Mesodermal cell (in vitro differentiated cells): ENCODE measurements around the gene PRAMEF18.
"Not testable (repeated sequence)": the region's sequence is repeated elsewhere in the genome, so short reads cannot be mapped to it uniquely, and the experiment has no call there.

ENCODE experiments used
- H3K27ac ChIP-seq: 2 replicates; pipeline ENCODE4 v1.7.0; 2013; ENCODE audit warnings: mild to moderate bottlenecking, low read depth, low read length, moderate library complexity; ENCODE audit not compliant: severe bottlenecking
- H3K36me3 ChIP-seq: 2 replicates; pipeline ENCODE4 v1.7.1; 2013; ENCODE audit warnings: mild to moderate bottlenecking, low read length, moderate library complexity; ENCODE audit not compliant: control insufficient read depth, insufficient read depth
- H3K4me1 ChIP-seq: one replicate; pipeline ENCODE4 v1.7.1; 2013; ENCODE audit warnings: mild to moderate bottlenecking, low read length; ENCODE audit not compliant: insufficient read depth, control insufficient read depth, poor library complexity, severe bottlenecking
- H3K4me3 ChIP-seq: 2 replicates; pipeline ENCODE4 v1.7.0; 2013; ENCODE audit warnings: low read length, control low read depth, mild to moderate bottlenecking; ENCODE audit not compliant: insufficient read depth, poor library complexity, severe bottlenecking; ENCODE audit errors: extremely low read depth
- H3K9me3 ChIP-seq: 2 replicates; pipeline ENCODE4 v1.7.1; 2013; ENCODE audit warnings: mild to moderate bottlenecking, low read length, moderate library complexity; ENCODE audit not compliant: control insufficient read depth
- WGBS, 2 experiments: methylation state at CpG; one replicate each; pipeline ENCODE4 v1.1.5; 2013; ENCODE audit warnings: missing lambda C conversion rate in 2 of 2; ENCODE audit not compliant: insufficient coverage in 2 of 2; 5-methylcytosine and 5-hydroxymethylcytosine counted together

PRAMEF18 gene

DNA sequence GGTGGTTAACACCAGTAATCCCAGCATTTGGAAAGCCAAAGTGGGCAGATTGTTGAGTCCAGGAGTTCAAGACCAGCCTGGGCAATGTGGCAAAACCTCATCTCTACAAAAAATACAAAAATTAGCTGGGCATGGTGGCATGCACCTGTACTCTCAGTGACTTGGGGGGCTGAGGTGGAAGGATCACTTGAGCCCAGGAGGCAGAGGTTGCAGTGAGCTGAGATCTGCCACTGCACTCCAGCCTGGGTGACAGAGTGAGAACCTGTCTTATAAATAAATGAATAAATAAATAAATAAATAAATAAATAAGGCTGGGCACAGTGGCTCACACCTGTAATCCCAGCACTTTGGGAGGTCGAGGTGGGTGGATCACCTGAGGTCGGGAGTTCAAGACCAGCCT lies 6.1 kb upstream of the PRAMEF18 start:
- not testable (repeated sequence) for H3K27ac ChIP-seq, H3K36me3 ChIP-seq, H3K4me3 ChIP-seq, H3K4me1 ChIP-seq
- peaks cover 58% of the 10 kb centered on the region for H3K9me3 ChIP-seq
- WGBS, 2 experiments, result no CpG with 5 or more reads among the region's 2 CpGs

DNA sequence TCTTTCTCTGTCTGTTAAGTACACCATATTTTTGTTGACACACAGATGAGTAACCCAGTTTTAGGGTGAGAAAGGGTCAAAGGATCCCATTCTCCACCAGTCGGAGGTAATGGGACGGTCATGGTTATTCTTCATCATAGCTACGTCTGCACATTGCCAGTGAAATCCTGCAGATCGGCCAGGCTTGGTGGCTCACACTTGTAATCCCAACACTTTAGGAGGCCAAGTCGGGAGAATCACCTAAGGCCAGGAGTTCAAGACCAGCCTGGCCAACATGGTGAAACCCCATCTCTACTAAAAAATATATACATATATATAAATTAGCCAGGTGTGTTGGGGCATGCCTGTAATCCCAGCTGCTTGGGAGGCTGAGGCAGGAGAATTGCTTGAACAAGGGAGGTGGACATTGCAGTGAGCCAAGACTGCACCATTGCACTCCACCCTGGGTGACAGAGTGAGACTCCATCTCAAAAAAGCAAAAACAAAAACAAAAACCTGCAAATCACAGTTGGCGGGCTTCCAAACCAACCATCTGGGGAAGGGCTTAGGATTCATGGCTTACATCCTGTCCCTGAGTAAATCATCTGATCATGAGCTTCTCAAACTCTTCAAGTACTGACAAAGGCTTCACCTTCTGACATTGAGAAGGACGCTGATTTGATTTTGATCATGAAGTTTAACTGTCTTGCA lies 5.3 kb upstream of the PRAMEF18 start:
- WGBS, 2 experiments, result 69 to 82% methylated on average over 6 of the region's 7 CpGs
- H3K36me3 ChIP-seq, H3K27ac ChIP-seq, H3K4me3 ChIP-seq, H3K4me1 ChIP-seq: not testable (repeated sequence)
- H3K9me3 ChIP-seq, result peaks cover 64% of the 10 kb centered on the region

DNA sequence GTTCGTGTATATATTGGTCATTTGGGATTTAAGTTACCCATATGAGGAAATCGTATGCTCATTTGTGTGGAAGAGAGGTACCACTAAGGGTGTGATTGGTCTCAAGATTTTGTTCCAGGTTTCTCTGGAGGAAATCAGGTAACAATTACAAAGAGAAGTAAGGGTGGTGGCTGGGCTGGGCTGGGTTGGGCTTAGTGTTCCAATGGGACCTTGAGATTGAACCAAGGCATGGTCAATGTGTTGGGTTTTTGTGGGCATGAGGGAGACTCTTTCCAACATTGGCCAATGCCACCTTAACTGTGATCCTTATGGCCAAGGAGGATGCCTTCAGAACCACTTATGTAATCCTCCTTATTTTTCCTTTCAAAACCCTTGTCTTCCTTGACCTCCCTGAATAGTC lies 4.6 kb upstream of the PRAMEF18 start:
- 67 to 75% methylated on average over 2 of the region's 2 CpGs for WGBS, 2 experiments
- peaks cover 70% of the 10 kb centered on the region for H3K9me3 ChIP-seq
- H3K36me3 ChIP-seq, H3K4me3 ChIP-seq, H3K4me1 ChIP-seq, H3K27ac ChIP-seq: not testable (repeated sequence)

DNA sequence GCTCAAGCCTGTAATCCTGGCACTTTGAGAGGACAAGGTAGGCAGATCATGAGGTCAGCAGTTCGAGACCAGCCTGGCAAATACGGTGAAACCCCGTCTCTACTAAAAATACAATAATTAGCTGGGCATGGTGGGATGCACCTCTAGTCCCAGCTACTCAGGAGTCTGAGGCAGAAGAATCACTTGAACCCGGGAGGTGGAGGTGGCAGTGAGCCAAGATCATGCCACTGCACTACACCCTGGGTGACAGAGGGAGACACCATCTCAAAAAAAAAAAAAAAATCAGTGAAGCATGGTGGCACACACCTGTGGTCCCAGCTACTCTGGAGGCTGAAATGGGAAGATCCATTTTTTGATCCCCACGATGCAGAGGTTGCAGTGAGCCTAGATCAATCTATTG lies 4.1 kb upstream of the PRAMEF18 start:
- not testable (repeated sequence) for H3K4me1 ChIP-seq, H3K27ac ChIP-seq, H3K36me3 ChIP-seq, H3K4me3 ChIP-seq
- WGBS, 2 experiments, result 73 to 85% methylated on average over 4 to 5 of the region's 5 CpGs
- H3K9me3 ChIP-seq, result peaks cover 67% of the 10 kb centered on the region

DNA sequence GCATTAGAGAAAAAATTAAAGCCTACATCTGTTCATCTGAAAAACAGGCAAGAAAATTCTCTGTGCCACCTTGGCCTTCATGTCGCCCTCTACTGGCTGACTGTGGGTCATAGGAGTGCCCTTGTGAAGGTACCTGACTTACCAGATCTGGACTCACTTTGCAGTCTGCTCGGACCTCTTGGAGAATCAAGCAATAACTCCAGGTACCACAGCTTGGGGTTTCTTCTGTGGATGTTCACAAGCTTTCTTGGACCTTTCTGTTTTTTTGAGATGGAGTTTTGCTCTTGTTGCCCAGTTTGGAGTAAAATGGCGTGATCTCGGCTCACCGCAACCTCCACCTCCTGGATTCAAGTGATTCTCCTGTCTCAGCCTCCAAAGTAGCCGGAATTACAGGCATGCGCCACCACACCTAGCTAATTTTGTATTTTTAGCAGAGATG lies 2.4 kb upstream of the PRAMEF18 start:
- Histone ChIP-seq H3K9me3 (peaks cover 59% of the 10 kb centered on the region), H3K4me1 (no peaks in the 10 kb centered on the region), H3K27ac (no peak overlapping the region), H3K4me3 (no peak overlapping the region), H3K36me3 (no peaks in the 10 kb centered on the region)
- 63 to 68% methylated on average over 7 of the region's 7 CpGs for WGBS, 2 experiments

DNA sequence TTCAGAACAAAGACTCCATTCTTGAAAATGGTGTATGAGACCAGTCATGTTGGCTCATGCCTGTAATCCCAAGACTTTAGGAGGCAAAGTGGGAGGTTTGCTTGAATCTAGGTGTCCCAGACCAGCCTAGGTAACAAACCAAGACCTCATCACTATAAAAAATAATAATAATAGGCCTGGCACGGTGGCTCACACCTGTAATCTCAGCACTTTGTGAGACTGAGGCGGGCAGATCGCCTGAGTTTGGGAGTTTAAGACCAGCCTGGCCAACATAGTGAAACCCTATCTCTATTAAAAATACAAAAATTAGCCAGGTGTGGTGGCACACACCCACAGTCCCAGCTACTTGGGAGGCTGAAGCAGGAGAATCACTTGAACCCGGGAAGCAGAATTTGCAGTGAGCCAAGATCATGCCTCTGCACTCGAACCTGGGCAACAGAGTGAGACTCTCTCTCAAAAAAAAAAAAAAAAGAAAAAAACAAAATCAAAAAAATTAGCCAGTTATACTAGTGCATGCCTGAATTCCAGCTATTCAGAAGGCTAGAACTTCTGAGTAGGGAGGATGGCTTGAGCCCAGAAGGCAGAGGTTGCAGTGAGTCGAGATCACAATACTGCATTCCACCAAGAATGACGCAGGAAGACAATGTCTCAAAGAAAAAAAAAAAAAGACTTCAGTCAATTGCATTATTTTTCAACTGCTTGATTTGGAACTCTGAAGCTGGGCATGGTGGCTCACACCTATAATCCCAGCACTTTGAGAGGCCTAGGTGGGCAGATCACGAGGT lies 1.5 kb upstream of the PRAMEF18 start:
- not testable (repeated sequence) for H3K4me3 ChIP-seq, H3K36me3 ChIP-seq, H3K27ac ChIP-seq, H3K4me1 ChIP-seq
- 53 to 61% methylated on average over 7 to 8 of the region's 8 CpGs for WGBS, 2 experiments
- H3K9me3 ChIP-seq, result peaks cover 52% of the 10 kb centered on the region

DNA sequence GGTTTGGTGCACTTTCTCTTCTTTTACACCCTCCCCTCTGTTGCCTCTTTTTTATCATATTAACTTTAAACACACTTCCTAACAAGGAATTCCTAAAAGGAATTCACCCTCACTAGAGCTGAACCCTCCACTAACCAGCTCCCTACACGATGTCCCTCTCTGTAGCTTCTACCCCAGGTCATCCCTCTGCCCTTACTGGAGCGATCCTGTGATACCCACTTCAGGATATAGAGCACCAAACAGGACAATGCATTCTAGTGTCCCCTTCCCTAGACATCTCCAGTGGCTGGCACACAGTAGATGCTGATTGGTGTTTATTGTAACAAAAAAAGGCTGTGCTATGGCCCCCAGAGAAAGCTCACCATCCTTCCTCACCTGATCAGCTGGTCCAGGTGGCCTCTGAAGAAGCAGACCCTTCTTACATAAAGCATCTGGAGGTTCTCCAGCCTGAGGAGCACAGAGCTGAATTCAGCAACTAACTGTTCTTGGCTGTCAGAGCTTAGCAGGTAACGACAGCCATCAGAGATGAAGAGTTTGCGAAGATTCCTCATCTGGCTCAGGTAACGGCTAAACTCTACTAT lies 1.4 kb downstream of the PRAMEF18 start:
- 62 to 72% methylated on average over 4 to 5 of the region's 5 CpGs for WGBS, 2 experiments
- no peaks in the 10 kb centered on the region for H3K4me1 ChIP-seq
- no peak overlapping the region for H3K27ac ChIP-seq
- H3K9me3 ChIP-seq, result peaks cover 40% of the 10 kb centered on the region
- no peak overlapping the region for H3K4me3 ChIP-seq
- no peaks in the 10 kb centered on the region for H3K36me3 ChIP-seq

DNA sequence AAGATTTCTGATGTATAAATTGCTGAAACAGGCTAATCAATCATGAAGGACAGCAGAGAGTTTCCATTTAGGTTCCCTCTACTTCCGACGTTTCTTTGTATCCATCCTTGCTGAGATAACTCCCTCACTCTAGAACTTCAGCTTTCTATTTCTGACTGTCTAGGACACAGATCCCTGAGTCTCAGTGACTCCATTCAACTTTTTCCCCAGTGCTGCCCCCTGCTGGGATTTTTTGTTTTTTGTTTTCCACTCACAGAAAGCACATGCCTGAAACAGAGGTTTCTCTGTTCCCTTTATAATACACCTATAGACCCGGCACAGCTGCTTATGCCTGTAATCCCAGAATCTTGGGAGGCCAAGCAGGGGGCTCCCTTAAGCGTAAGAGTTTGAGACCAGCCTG lies 3.2 kb downstream of the PRAMEF18 start:
- H3K9me3 ChIP-seq, result peaks cover 25% of the 10 kb centered on the region
- WGBS, 2 experiments, result no CpG with 5 or more reads among the region's 4 CpGs
- not testable (repeated sequence) for H3K4me3 ChIP-seq, H3K27ac ChIP-seq, H3K4me1 ChIP-seq, H3K36me3 ChIP-seq

DNA sequence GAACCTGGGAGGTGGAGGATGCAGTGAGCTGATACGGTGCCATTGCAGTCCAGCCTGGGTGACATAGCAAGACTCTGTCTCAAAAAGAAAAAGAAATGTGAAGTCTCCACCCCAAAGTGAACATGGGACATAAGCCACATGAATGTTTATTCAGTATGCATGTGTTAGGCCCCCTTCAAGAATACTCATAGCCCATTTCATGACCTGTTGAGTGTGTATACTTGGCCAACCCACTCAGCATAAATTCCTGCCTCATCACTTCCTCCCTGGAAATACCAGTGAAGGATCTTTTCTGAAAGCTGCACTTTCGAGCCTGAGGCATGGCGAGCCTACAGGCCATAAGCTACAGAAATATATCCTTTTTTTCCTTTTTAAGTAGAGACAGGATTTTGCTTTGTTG lies 6.8 kb downstream of the PRAMEF18 start:
- H3K36me3 ChIP-seq, H3K27ac ChIP-seq, H3K9me3 ChIP-seq, H3K4me3 ChIP-seq, H3K4me1 ChIP-seq: not testable (repeated sequence)
- no CpG with 5 or more reads among the region's 3 CpGs for WGBS, 2 experiments

DNA sequence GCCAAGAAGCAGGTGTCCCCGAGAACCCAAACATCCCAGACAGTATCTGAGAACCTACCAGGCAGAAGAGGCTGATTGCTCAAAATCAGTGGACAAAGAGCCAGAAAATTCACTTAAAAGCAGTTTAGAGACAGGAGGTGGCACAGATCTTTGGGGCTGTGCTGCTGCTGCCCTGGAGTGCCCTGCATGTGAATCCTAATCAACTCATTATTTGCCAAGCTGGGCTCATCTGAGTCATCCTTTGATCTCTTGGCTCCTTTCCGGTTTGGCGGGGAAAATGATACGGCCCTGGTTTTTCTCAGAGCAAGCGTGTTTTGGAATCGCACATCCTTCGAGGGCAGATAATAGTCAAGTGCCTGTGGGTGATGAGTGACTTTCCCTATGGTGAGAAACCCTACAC lies 9.3 kb downstream of the PRAMEF18 start:
- H3K4me1 ChIP-seq, H3K36me3 ChIP-seq, H3K27ac ChIP-seq, H3K9me3 ChIP-seq, H3K4me3 ChIP-seq: not testable (repeated sequence)
- WGBS, 2 experiments, result no CpG with 5 or more reads among the region's 7 CpGs

DNA sequence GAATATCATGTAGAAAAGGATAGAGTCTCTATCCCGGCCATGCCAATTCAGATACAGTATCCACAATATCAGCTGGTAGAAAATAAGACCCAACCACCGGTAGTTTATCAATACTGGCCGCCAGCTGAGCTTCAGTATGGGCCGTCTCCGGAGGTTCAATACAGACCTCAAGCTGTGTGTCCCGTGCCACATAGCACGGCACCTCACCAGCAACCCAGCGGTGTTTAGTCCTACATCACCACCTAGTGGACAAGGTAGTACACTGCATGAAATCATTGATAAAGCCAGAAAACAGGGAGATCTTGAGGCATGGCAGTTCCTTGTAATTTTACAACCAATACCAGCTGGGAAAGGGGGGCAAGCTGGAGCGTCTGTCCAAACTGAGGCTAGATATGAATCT lies 17.2 kb downstream of the PRAMEF18 start:
- not testable (repeated sequence) for H3K4me1 ChIP-seq, H3K4me3 ChIP-seq, H3K9me3 ChIP-seq, H3K36me3 ChIP-seq, H3K27ac ChIP-seq
- no CpG with 5 or more reads among the region's 9 CpGs for WGBS, 2 experiments
